ENCODE results near the gene BMF. TPM values are rescaled to one million over a fixed set of nuclear protein-coding genes. Genes with fewer than 3 reads are reported as not detected.

Gene BMF
- total RNA-seq, 2 experiments from 2014 or later = 4.8 to 11.1 TPM

GRCh38 chr15:40104865-40105516 lies 3.7 kb downstream of the BMF start:
- ChIA-PET CTCF (ENCODE audit: unreplicated experiment) (interaction anchor here (0.6 to 3.8 kb wide), 11 partner anchors 9 to 94 kb away, joined by 3 to 81 read pairs (median 3); no protein-coding TSS in a partner anchor), POLR2A (interaction anchor here (0.9 to 12.3 kb wide), 12 partner anchors 7 to 69 kb away, joined by 4 to 146 read pairs (median 5); partner anchors contain the start of genes BMF and BUB1B)
- intact Hi-C loops (cut with micrococcal nuclease; ENCODE audit: unreplicated experiment) = loop anchor here (1.0 to 5.0 kb wide), 2 partner anchors 60 to 167 kb away; no protein-coding TSS in a partner anchor
- Histone ChIP-seq H3K9me2 (ENCODE audit: insufficient read depth, low read length) (no peaks in the 10 kb centered on the region), H3K4me3 (ENCODE audit: low read depth, low read length, poor library complexity, severe bottlenecking) (peak overlapping the region; percentile 52), H3K4me2 (ENCODE audit: low read length) (peak overlapping the region; percentile 88), H3K4me1 (ENCODE audit: insufficient read depth, low read length, poor library complexity, severe bottlenecking) (peaks cover 81% of the 10 kb centered on the region), H3K27ac (ENCODE audit: low read depth, low read length, poor library complexity, severe bottlenecking) (peak overlapping the region; percentile 68), H3K79me2 (ENCODE audit: insufficient read depth, low read depth, low read length) (no peaks in the 10 kb centered on the region), H3K9me3 (ENCODE audit: low read length) (no peaks in the 10 kb centered on the region), H2AFZ (ENCODE audit: low read length) (peak overlapping the region; percentile 83), H4K20me1 (ENCODE audit: insufficient read depth, low read length) (no peaks in the 10 kb centered on the region), H3K36me3 (ENCODE audit: insufficient read depth, low read length) (no peaks in the 10 kb centered on the region)
- no TSS peak for BruUV-seq (replicated peaks)
- peak; percentile 99 for TF ChIP-seq CTCF (conservative IDR thresholded peaks at IDR 0.05; ENCODE audit: low read length)
- no peak for TF ChIP-seq EZH2phosphoT487 (IDR thresholded peaks at IDR 0.05; ENCODE audit: borderline replicate concordance, low read depth, low read length)
- DNase-seq (ENCODE audit: low spot score) = peak; percentile 83

- H3K27ac ChIP-seq (ENCODE audit: low read depth, low read length, poor library complexity, severe bottlenecking) = no peak overlapping the region
- no peaks in the 10 kb centered on the region for H3K36me3 ChIP-seq (ENCODE audit: insufficient read depth, low read length)
- ChIA-PET CTCF (ENCODE audit: unreplicated experiment) (interaction anchor here (0.6 to 3.8 kb wide), 8 partner anchors 8 to 69 kb away, joined by 3 to 81 read pairs (median 3); no protein-coding TSS in a partner anchor), POLR2A (interaction anchor here (0.9 to 12.3 kb wide), 10 partner anchors 9 to 69 kb away, joined by 4 to 146 read pairs (median 4); partner anchors contain the start of genes BMF and BUB1B)
- DNase-seq (ENCODE audit: low spot score) = no peak
- peak overlapping the region; percentile 52 for H3K4me3 ChIP-seq (ENCODE audit: low read depth, low read length, poor library complexity, severe bottlenecking)
- peak overlapping the region; percentile 83; the same call in 1 of the 2 replicates for H2AFZ ChIP-seq (ENCODE audit: low read length)
- no peaks in the 10 kb centered on the region for H3K79me2 ChIP-seq (ENCODE audit: insufficient read depth, low read depth, low read length)
- intact Hi-C loops (cut with micrococcal nuclease; ENCODE audit: unreplicated experiment) = no loop called here
- no peaks in the 10 kb centered on the region for H3K9me3 ChIP-seq (ENCODE audit: low read length)
- TF ChIP-seq EZH2phosphoT487 (IDR thresholded peaks at IDR 0.05; ENCODE audit: borderline replicate concordance, low read depth, low read length) (no peak), CTCF (conservative IDR thresholded peaks at IDR 0.05; ENCODE audit: low read length) (no peak)
- no peaks in the 10 kb centered on the region for H4K20me1 ChIP-seq (ENCODE audit: insufficient read depth, low read length)
- H3K4me1 ChIP-seq (ENCODE audit: insufficient read depth, low read length, poor library complexity, severe bottlenecking) = peaks cover 85% of the 10 kb centered on the region
- BruUV-seq (replicated peaks) = no TSS peak
- peak overlapping the region; percentile 88; the same call in 1 of the 2 replicates for H3K4me2 ChIP-seq (ENCODE audit: low read length)
- no peaks in the 10 kb centered on the region for H3K9me2 ChIP-seq (ENCODE audit: insufficient read depth, low read length)
Measured at GRCh38 chr15:40104296-40104864, 4.3 kb downstream of the BMF start.
